ENCODE measurements around the gene HECTD4. TPM values are rescaled to one million over a fixed set of nuclear protein-coding genes. Genes with fewer than 3 reads are reported as not detected.

HECTD4 gene
- total RNA-seq, 2 experiments from 2014 or later, result 37.5 to 39.4 TPM

DNA sequence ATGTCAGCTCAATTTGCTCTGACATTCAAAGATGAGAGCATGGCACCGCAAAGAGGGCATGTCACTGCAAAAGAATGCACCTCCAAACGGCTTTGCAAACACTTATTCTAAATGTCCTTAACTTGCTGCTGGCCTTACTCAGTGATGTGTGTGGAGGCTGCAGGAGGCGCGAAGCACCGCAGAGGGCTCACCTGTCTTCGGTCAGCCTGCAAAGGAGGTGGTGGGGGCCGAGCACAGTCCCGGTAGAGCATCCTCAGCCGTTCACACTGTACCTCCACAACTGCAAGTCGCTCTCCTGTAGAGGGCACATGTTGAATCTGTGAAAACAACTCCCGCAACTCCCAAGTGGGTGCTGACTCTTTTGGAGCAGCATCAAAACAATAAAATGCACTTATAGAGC lies 163.0 kb downstream of the HECTD4 start:
- no peaks in the 10 kb centered on the region for H3K4me1 Mint-ChIP-seq
- peaks cover 14% of the 10 kb centered on the region for H3K36me3 Mint-ChIP-seq (ENCODE audit: low read depth)
- no peak overlapping the region for H3K27ac Mint-ChIP-seq
- CTCF ChIA-PET, result interaction anchor here (0.6 kb wide), 1 partner anchor 411 kb away, joined by 5 read pairs; no protein-coding TSS in a partner anchor
- H3K9me3 Mint-ChIP-seq, result no peaks in the 10 kb centered on the region
- no peak overlapping the region for H3K4me3 Mint-ChIP-seq
- POLR2A ChIA-PET, result no interaction called here
- no peaks in the 10 kb centered on the region for H3K27me3 Mint-ChIP-seq
- no peak for DNase-seq

DNA sequence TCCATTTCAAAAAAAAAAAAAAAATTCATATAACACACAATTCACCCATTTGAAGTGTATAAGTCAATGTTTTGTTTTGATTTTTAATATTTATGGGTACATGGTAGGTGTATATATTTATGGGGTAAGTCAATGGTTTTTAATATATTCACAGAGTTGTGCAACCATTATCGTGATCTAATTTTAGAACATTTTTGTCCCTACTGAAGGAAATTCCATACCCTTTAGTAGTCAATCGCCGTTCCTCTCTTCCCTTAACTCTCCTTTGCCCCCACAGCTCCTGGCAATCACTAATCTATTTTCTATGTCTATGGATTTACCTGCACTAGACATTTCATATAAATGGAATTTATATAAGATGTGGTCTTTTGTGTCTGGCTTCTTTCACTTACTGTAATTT lies 164.1 kb downstream of the HECTD4 start:
- no peak for DNase-seq
- POLR2A ChIA-PET, result no interaction called here
- H3K27ac Mint-ChIP-seq, result no peak overlapping the region
- CTCF ChIA-PET, result interaction anchor here (0.6 to 1.4 kb wide), 2 partner anchors 20 to 171 kb away, joined by 3 read pairs; no protein-coding TSS in a partner anchor
- H3K4me3 Mint-ChIP-seq, result no peak overlapping the region
- H3K4me1 Mint-ChIP-seq, result no peaks in the 10 kb centered on the region
- peaks cover 14% of the 10 kb centered on the region for H3K36me3 Mint-ChIP-seq (ENCODE audit: low read depth)
- H3K27me3 Mint-ChIP-seq, result no peaks in the 10 kb centered on the region
- H3K9me3 Mint-ChIP-seq, result no peaks in the 10 kb centered on the region

DNA sequence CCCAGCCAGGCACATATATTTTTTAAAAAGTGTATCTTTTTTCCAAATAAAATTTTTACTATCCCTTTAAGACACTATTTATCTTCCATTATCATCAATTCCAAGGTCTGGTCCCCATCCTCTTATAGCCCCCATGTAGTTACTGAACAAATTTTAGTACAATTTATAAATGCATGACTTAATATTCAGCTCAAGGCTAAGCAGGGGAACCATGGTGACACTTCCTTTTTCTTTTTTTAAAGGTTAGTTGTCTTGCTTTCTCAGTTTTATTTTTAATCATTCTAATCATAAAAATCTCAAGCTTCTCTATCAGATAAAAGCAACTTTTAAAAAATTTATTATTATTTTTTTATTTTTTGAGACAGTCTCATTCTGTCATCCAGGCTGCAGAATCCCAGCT lies 164.6 kb downstream of the HECTD4 start:
- no peaks in the 10 kb centered on the region for H3K27me3 Mint-ChIP-seq
- ChIA-PET POLR2A (no interaction called here), CTCF (interaction anchor here (1.4 kb wide), 1 partner anchor 19 kb away, joined by 3 read pairs; no protein-coding TSS in a partner anchor)
- no peak overlapping the region for H3K4me3 Mint-ChIP-seq
- no peaks in the 10 kb centered on the region for H3K9me3 Mint-ChIP-seq
- no peak overlapping the region for H3K27ac Mint-ChIP-seq
- H3K4me1 Mint-ChIP-seq, result no peaks in the 10 kb centered on the region
- no peak for DNase-seq
- H3K36me3 Mint-ChIP-seq (ENCODE audit: low read depth), result peaks cover 14% of the 10 kb centered on the region

DNA sequence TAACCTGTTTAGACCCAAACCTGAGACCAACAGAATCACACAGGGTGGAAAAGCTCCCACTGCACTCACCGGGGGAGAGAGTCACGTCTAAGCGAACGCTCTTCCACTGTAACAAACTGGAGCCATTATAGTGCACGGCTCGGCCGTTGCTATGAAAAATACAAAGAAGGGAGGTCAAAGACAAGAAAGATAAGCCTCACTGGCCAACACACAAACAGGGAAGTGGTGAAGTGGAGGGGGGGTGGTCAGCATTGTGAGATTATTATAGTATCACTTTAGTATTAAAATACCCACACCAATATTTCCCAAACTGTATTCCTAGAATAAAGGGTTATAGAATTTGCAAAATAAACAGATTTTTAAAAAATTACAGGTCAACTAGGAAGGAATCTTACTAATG lies 166.0 kb downstream of the HECTD4 start:
- ChIA-PET POLR2A (no interaction called here), CTCF (no interaction called here)
- H3K4me3 Mint-ChIP-seq, result no peak overlapping the region
- no peak overlapping the region for H3K27ac Mint-ChIP-seq
- H3K4me1 Mint-ChIP-seq, result no peaks in the 10 kb centered on the region
- no peaks in the 10 kb centered on the region for H3K27me3 Mint-ChIP-seq
- DNase-seq, result no peak
- H3K9me3 Mint-ChIP-seq, result no peaks in the 10 kb centered on the region
- peaks cover 25% of the 10 kb centered on the region for H3K36me3 Mint-ChIP-seq (ENCODE audit: low read depth)

DNA sequence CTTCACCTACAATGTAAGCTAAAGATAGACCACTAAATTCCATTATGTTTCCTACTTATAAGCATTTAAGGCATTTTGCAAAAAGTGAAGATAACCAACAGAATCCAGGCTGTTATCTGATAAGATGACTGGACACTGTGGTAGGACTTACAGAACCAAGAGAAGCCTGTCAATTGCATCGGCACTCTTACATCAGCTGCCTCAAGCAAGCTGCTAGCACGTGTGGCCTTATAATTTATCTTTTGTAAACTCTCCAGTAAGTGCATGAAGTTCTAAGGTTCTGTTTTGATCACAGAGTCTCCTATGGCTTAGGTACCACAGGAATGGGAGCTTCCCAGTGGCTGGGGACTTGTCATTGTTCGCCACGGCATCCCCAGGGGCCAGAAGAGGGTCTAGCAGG lies 168.2 kb downstream of the HECTD4 start:
- no peaks in the 10 kb centered on the region for H3K27me3 Mint-ChIP-seq
- H3K4me3 Mint-ChIP-seq, result no peak overlapping the region
- no peaks in the 10 kb centered on the region for H3K4me1 Mint-ChIP-seq
- DNase-seq, result no peak
- H3K36me3 Mint-ChIP-seq (ENCODE audit: low read depth), result peaks cover 31% of the 10 kb centered on the region
- POLR2A ChIA-PET, result no interaction called here
- no peak overlapping the region for H3K27ac Mint-ChIP-seq
- H3K9me3 Mint-ChIP-seq, result no peaks in the 10 kb centered on the region
- CTCF ChIA-PET, result no interaction called here

DNA sequence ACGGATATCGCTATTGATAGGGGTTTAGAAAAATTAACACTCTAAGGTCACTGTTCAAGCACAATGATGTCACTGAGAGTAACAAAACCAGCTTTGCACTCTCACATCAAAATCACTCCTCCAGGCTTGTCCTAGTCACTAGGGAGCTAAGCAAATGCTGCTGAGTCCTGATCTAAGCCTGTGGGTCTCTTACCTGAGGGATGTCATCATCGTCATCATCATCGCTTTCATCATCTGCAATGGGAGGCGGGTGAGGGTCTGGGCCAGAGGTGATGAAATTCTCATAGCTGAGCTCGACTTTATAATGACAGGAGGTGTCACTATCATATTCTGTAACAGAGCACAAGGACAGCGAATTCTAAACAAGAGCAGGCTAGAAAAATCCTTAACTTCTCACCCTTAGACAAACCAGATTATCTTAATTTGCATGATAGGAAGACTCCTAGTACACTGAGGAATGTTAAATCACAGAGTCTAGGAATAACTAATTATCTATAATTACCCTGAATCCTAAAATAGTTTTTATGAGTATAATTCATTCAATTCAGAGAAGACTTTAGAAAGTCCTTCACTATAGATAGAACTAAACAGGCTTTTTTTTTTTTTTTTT lies 173.8 kb downstream of the HECTD4 start:
- no peak overlapping the region for H3K27ac Mint-ChIP-seq
- no peak for DNase-seq
- peaks cover 11% of the 10 kb centered on the region for H3K4me1 Mint-ChIP-seq
- ChIA-PET POLR2A (interaction anchor here (0.9 kb wide), 1 partner anchor 10 kb away, joined by 3 read pairs; no protein-coding TSS in a partner anchor), CTCF (interaction anchor here (3.0 kb wide), 1 partner anchor 10 kb away, joined by 14 read pairs; no protein-coding TSS in a partner anchor)
- no peak overlapping the region for H3K4me3 Mint-ChIP-seq
- no peaks in the 10 kb centered on the region for H3K27me3 Mint-ChIP-seq
- H3K36me3 Mint-ChIP-seq (ENCODE audit: low read depth), result peaks cover 30% of the 10 kb centered on the region
- H3K9me3 Mint-ChIP-seq, result no peaks in the 10 kb centered on the region

DNA sequence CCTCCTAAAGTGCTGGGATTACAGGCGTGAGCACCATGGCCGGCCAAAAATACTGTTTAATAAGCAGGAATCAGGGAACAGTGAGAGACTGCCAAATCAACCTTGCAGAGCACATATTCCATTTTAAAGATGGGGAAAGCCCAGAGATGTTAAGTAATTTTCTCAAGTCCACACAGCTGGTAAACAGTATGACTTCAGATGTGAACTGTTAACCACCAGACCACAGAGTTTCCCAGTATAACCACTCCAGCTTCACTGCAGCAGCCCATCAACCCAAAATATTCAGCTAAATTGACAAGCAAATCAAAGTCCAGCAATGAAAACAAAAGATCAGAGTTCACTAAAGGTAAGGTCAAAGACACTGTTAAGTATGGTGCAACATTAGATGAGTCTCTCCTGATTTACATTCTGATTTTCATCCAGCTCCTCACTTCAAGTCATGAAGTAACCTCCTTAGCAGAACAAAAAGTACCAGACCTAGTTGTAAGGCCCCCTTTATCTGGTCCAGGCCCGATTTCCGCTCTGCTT lies 174.8 kb downstream of the HECTD4 start:
- no peaks in the 10 kb centered on the region for H3K27me3 Mint-ChIP-seq
- H3K4me1 Mint-ChIP-seq, result peaks cover 11% of the 10 kb centered on the region
- peaks cover 36% of the 10 kb centered on the region for H3K36me3 Mint-ChIP-seq (ENCODE audit: low read depth)
- H3K9me3 Mint-ChIP-seq, result no peaks in the 10 kb centered on the region
- CTCF ChIA-PET, result interaction anchor here (3.0 kb wide), 1 partner anchor 9 kb away, joined by 14 read pairs; no protein-coding TSS in a partner anchor
- no peak overlapping the region for H3K4me3 Mint-ChIP-seq
- DNase-seq, result no peak
- H3K27ac Mint-ChIP-seq, result no peak overlapping the region
- POLR2A ChIA-PET, result no interaction called here

DNA sequence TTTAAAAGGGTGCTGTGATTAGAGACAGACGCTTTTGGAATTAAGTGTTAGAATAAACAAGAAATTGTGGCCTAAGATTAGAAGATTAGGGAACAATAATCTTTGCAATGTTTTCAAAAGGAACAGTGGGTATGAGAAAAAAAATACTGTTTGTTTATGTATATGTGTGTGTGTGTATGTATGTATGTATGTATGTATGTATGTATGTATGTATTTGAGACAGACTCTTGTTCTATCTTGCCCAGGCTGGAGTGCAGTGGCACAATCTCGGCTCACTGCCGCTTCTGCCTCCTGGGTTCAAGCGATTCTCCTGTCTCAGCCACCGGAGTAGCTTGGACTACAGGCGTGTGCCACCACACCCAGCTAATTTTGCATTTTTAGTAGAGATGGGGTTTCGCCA lies 175.3 kb downstream of the HECTD4 start:
- Mint-ChIP-seq H3K9me3 (no peaks in the 10 kb centered on the region), H3K27me3 (no peaks in the 10 kb centered on the region), H3K4me1 (peaks cover 11% of the 10 kb centered on the region), H3K36me3 (ENCODE audit: low read depth) (peaks cover 31% of the 10 kb centered on the region), H3K27ac (no peak overlapping the region), H3K4me3 (no peak overlapping the region)
- ChIA-PET CTCF (interaction anchor here (3.0 kb wide), 1 partner anchor 8 kb away, joined by 14 read pairs; no protein-coding TSS in a partner anchor), POLR2A (no interaction called here)
- no peak for DNase-seq

DNA sequence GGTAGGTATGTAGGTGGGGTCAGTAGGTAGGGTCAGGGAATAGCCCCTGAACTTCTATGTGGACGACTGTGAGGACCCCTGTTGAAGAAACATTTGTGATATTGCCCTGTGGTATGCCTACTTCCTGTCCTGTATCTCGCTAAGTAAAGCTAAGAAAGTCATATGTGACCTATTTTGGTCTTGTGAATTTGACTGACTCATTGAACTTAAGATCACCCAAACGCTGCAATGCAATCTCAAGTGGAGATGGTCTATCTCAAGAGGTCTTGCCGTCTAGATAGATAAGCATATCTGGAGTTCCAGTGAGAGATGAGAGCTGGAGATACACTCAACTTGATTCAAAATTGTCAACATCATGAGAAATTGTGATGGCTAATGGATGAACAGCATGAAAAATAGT lies 183.1 kb downstream of the HECTD4 start:
- H3K27me3 Mint-ChIP-seq, result no peaks in the 10 kb centered on the region
- no peak for DNase-seq
- peaks cover 2% of the 10 kb centered on the region for H3K4me1 Mint-ChIP-seq
- H3K4me3 Mint-ChIP-seq, result no peak overlapping the region
- H3K27ac Mint-ChIP-seq, result no peak overlapping the region
- no peaks in the 10 kb centered on the region for H3K9me3 Mint-ChIP-seq
- POLR2A ChIA-PET, result interaction anchor here (0.9 to 1.2 kb wide), 3 partner anchors 36 to 187 kb away, joined by 3 read pairs; partner anchors contain the start of gene TRAFD1
- H3K36me3 Mint-ChIP-seq (ENCODE audit: low read depth), result peaks cover 24% of the 10 kb centered on the region
- CTCF ChIA-PET, result interaction anchor here (1.0 to 2.9 kb wide), 6 partner anchors 9 to 349 kb away, joined by 3 to 57 read pairs (median 9); no protein-coding TSS in a partner anchor

DNA sequence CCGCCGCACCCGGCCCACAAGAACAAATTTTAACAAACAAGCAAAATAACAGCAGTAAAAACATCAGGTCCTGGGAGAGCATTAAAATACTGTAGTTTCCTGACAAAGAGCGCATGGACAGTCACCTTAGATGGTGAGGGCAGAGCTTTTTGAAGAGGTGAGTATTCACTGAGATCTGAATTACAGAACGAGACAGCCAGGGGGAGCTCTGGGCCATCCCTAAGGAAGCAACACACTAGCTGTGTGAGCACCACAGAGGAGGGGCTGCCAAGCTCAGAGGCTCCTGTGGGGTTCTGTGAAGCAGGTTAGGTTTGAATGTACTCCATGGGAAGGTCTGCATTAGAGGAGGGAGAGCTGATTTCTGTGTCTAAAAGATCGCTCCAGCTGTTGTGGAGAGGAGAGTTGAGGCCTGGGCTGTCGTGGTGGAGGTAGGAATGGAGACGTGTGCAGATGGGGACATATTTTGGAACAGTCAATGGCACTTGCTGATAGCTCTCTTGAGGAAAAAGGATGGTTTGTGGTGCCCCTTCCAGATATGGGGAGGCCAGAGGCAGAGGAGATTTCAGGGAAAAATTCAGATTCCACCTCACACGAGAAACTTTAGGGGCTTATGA lies 184.0 kb downstream of the HECTD4 start:
- no peak overlapping the region for H3K27ac Mint-ChIP-seq
- POLR2A ChIA-PET, result interaction anchor here (0.6 to 1.2 kb wide), 4 partner anchors 10 to 189 kb away, joined by 3 read pairs; no protein-coding TSS in a partner anchor

DNA sequence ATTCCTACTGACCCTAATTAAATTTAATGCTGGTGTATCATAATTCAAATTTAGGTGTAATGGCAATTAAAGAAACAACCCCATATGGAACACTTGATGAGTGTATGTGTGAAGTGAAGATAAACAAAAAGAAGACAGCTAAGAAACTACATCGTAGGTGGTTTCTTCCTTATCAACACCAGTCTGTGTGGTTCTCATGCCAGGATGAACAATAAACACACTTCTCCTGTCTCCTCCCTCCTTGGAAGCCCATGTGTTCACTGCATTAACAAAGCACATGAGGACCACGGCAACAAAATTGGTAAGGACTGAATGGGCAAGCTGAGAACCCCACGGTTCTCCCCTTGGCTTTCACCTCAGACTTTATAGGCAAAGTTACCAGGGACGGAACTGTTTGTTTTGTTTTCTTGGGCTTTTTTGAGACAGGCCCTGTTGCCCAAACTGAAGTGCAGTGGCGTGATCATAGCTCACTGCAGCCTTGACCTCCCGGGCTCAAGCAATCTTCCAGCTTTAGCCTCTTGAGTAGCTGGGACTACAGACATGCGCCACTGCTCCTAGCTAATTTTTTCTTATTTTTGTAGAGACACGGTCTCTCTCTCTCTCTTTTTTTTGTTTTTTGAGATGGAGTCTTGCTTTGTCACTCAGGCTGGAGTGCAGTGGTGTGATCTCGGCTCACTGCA lies 185.9 kb downstream of the HECTD4 start:
- ChIA-PET POLR2A (no interaction called here), CTCF (interaction anchor here (0.6 to 2.2 kb wide), 2 partner anchors 191 to 902 kb away, joined by 4 to 10 read pairs; no protein-coding TSS in a partner anchor)
- H3K4me3 Mint-ChIP-seq, result no peak overlapping the region
- no peak for DNase-seq
- H3K27ac Mint-ChIP-seq, result no peak overlapping the region
- peaks cover 2% of the 10 kb centered on the region for H3K4me1 Mint-ChIP-seq
- no peaks in the 10 kb centered on the region for H3K27me3 Mint-ChIP-seq
- H3K36me3 Mint-ChIP-seq (ENCODE audit: low read depth), result peaks cover 32% of the 10 kb centered on the region
- no peaks in the 10 kb centered on the region for H3K9me3 Mint-ChIP-seq

More for the DNA sequence above, 184.0 kb downstream of the HECTD4 start:
- H3K4me3 Mint-ChIP-seq, result no peak overlapping the region
- H3K4me1 Mint-ChIP-seq, result peaks cover 2% of the 10 kb centered on the region
- DNase-seq, result peak; percentile 57
- no peaks in the 10 kb centered on the region for H3K27me3 Mint-ChIP-seq
- no peaks in the 10 kb centered on the region for H3K9me3 Mint-ChIP-seq
- peaks cover 22% of the 10 kb centered on the region for H3K36me3 Mint-ChIP-seq (ENCODE audit: low read depth)
- CTCF ChIA-PET, result interaction anchor here (0.6 to 2.9 kb wide), 20 partner anchors 10 to 348 kb away, joined by 3 to 57 read pairs (median 4); no protein-coding TSS in a partner anchor

DNA sequence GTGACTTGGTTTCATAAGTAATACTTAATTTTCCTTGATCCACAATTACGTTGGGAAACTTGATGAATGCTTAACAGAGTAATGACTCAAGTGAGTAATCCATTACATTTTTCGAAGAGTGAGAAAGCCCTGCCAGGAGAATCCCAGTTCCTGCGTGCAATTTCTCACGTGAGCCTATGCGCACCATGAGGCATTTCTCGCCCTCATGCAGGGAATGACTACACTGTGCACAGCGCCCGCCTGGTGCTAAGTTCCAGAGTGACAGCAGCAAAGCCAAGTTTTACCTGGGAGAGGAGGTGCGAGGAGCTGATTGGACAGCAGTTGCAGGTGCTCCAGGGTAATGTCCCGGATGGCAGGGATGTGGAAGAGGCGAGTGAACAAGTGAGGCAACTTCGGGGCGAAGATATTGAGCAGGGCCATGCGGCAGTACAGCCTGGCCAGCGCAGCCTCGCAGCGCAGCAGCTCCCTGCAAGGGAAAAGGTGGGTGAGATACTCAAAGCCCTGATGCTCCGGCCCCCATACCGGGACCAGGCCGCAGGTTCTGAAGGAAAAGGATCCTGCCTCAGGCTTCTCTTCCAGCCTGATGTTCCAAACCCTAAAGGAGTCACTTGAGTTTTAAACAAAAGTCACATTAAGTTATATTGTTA lies 187.5 kb downstream of the HECTD4 start:
- H3K27me3 Mint-ChIP-seq, result no peaks in the 10 kb centered on the region
- H3K4me3 Mint-ChIP-seq, result no peak overlapping the region
- POLR2A ChIA-PET, result no interaction called here
- H3K36me3 Mint-ChIP-seq (ENCODE audit: low read depth), result peaks cover 38% of the 10 kb centered on the region
- no peaks in the 10 kb centered on the region for H3K9me3 Mint-ChIP-seq
- peaks cover 2% of the 10 kb centered on the region for H3K4me1 Mint-ChIP-seq
- CTCF ChIA-PET, result interaction anchor here (2.2 kb wide), 1 partner anchor 192 kb away, joined by 10 read pairs; no protein-coding TSS in a partner anchor
- DNase-seq, result no peak
- no peak overlapping the region for H3K27ac Mint-ChIP-seq
